Muscle layer of duodenum (tissue), 2 donors: Measurements from ENCODE around the gene RNF157.

Source experiments
- H3K27ac ChIP-seq: one replicate; pipeline ENCODE4 v1.7.0; 2013; ENCODE audit warnings: mild to moderate bottlenecking, low read length
- H3K27me3 ChIP-seq: one replicate; pipeline ENCODE4 v1.7.0; 2013; ENCODE audit warnings: low read depth, mild to moderate bottlenecking, control low read depth, low read length
- H3K36me3 ChIP-seq, 2 donors: one replicate each; pipeline ENCODE4 v1.7.0; 2013; ENCODE audit warnings: low read length in 2 of 2, control low read depth in 1 of 2, mild to moderate bottlenecking in 1 of 2; ENCODE audit not compliant: insufficient read depth in 2 of 2, control insufficient read depth in 1 of 2
- H3K4me1 ChIP-seq, 2 donors: one replicate each; pipeline ENCODE4 v1.7.0; 2013; ENCODE audit warnings: low read length in 2 of 2, mild to moderate bottlenecking in 2 of 2, control low read depth in 1 of 2, moderate library complexity in 1 of 2; ENCODE audit not compliant: insufficient read depth in 2 of 2, control insufficient read depth in 1 of 2
- H3K4me3 ChIP-seq, 2 donors: one replicate each; pipeline ENCODE4 v1.7.0; 2013; ENCODE audit warnings: low read length in 2 of 2, low read depth in 1 of 2, mild to moderate bottlenecking in 1 of 2
- H3K9me3 ChIP-seq, 2 donors: one replicate each; pipeline ENCODE4 v1.7.0; 2013; ENCODE audit warnings: low read length in 2 of 2, control low read depth in 1 of 2, mild to moderate bottlenecking in 1 of 2; ENCODE audit not compliant: control insufficient read depth in 1 of 2
- donor health status: healthy.

RNF157 gene

DNA sequence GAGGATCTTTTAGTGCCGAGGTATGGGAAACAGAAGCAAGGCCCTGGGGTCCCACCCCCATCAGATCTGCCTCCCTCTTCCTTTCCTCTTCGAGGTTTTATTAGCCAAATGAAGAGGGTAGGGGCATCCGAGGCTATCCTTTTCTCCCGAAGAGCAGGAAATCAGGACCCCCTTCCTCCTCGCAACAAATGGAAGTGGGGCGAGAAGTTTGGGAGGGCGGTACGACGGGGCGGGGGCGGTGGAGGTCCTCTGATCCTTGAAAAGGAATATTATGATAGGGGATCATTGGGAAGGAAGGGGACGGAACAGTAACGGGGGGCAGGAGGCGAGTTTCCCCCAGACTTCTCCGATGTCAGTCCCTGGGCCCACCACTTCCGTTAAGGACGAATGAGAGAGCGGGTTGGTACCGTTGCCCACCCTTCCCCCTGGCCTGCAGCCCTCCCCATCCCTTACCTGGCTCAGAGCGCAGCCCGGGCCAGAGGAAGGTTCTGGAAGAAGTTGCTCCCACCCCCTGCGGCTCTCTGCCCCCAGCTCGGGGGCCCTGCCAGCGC lies 99.6 kb downstream of the RNF157 start:
- Histone ChIP-seq H3K9me3 (no peaks in the 10 kb centered on the region), H3K36me3 (no peaks in the 10 kb centered on the region), H3K27me3 (peaks cover 31% of the 10 kb centered on the region), H3K4me1 (peaks cover 0 to 29% of the 10 kb centered on the region in 2 donors), H3K4me3 (peak overlapping the region in 1 of 2 donors; percentile 69), H3K27ac (no peak overlapping the region)

DNA sequence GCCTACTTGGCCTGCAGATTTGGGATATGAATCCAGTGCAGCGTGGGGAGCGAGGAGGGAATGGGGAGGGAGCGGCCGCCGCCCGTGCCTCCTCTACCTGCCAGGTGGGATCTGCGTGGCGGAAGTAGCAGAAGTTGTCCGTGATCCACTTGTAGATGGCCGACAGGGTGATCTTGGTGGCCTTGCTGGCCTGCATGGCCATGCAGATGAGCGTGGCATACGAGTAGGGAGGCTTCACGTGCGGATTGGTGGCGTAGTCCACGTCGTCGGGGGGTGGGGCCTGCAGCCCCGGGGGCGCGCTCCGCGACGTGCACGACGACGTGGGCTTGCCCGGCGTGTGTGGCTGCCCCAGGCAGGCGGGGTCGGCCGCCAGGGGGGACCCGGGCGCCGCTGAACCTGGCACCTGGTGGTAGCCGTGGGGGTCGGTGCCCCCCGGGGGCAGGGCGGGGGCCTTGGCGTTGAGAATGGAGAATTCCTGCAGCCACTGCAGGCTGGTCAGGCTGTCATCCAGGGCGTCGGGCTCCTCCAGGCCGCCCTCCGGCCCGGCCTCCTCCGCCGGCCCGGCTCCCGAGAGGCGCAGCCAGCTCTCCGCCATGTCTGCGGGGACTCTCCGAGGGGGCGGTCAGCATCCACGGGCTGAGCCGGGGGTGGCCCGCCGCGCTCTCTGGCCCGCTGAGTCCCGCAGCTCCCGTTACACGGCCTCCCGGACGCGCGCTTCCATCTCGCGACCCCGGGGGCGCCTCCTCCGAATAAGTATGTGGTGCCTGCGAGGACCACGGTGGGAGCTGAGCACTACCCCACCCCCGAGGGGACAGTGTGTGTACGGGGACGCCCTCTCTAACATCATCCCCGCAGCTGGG lies 100.3 kb downstream of the RNF157 start:
- Histone ChIP-seq H3K4me3 (peak overlapping the region in 1 of 2 donors; percentile 69), H3K27ac (no peak overlapping the region), H3K4me1 (peaks cover 0 to 29% of the 10 kb centered on the region in 2 donors), H3K27me3 (peaks cover 36% of the 10 kb centered on the region), H3K9me3 (no peaks in the 10 kb centered on the region), H3K36me3 (no peaks in the 10 kb centered on the region)

DNA sequence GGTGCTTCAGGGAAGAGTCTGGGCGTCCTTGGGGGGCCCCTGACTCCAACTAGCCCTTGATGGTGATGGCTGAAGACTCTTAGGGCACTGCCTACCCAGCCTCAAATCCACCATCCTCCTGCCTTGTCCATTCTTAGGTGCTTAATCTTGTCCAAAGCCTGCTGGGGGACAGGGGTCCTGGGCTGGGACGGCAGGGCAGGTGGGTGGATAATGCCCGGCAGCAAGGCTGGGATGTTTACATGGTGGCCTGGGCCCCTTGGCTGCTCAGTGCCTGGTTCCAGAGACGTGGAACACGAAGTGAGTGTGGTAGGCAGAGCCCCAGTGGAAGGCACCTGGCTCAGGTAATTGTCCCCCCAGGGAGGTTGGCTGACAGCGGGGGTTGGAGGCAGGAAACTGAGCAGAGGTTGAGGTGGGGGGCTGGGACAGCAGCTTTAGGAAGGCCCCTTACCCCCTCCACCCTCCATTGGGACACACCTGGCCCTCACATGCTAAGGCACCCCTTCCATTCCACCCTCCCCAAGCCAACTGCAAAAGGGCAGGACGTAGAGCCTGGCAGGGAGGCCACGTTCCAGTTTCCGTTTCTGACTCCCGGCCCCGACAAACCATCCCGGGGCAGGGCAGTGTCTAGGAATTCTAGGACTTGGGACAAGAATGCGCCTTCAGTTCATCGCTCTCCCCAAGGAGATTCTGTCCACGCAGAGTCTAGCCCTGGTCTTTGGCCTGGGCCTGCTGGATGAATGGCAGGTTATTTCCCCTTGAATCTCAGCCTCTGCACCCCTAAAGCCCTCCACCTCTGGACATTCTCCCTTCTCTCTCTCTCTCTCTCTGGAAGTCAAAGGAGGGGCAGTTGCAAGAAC lies 101.2 kb downstream of the RNF157 start:
- H3K4me3 ChIP-seq: no peak overlapping the region
- peaks cover 0 to 29% of the 10 kb centered on the region in 2 donors for H3K4me1 ChIP-seq
- H3K9me3 ChIP-seq: no peaks in the 10 kb centered on the region
- no peaks in the 10 kb centered on the region for H3K36me3 ChIP-seq
- peaks cover 37% of the 10 kb centered on the region for H3K27me3 ChIP-seq
- H3K27ac ChIP-seq: no peak overlapping the region

DNA sequence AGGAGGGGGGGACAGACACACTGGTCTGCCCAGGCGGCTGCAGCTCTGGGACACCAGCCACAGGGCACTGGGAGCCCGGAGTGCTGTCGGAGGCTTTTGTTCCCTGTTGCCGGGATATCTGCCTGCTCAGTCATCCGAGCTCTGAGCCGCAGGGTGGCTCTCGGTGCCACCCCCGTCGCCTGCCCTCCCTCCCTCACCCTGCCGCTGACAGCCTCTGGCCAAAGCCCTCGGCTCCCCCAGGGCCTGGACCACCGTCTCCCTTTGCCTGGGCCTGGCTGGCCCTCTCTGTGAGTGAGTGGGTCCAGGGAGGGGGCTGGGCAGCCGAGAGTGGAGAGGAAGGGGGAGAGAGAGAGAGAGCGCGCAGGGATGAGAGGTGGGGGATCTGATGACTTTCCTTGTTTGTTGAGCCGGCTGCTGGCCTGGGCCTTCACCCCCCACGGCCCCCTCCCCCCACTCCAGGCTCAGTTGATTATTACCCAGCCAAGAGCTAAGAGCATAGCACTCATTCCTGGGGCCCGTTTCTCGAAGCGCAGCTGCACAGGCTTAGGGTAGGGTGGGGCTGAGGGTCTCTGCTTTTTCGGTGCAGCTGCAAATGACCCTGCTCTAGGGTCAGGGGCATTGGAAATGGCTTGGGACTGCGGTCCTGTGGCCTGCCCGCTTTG lies 101.9 kb downstream of the RNF157 start:
- peaks cover 37% of the 10 kb centered on the region for H3K27me3 ChIP-seq
- H3K4me3 ChIP-seq: no peak overlapping the region
- no peak overlapping the region for H3K27ac ChIP-seq
- no peaks in the 10 kb centered on the region for H3K9me3 ChIP-seq
- H3K36me3 ChIP-seq: no peaks in the 10 kb centered on the region
- H3K4me1 ChIP-seq: peaks cover 0 to 29% of the 10 kb centered on the region in 2 donors

DNA sequence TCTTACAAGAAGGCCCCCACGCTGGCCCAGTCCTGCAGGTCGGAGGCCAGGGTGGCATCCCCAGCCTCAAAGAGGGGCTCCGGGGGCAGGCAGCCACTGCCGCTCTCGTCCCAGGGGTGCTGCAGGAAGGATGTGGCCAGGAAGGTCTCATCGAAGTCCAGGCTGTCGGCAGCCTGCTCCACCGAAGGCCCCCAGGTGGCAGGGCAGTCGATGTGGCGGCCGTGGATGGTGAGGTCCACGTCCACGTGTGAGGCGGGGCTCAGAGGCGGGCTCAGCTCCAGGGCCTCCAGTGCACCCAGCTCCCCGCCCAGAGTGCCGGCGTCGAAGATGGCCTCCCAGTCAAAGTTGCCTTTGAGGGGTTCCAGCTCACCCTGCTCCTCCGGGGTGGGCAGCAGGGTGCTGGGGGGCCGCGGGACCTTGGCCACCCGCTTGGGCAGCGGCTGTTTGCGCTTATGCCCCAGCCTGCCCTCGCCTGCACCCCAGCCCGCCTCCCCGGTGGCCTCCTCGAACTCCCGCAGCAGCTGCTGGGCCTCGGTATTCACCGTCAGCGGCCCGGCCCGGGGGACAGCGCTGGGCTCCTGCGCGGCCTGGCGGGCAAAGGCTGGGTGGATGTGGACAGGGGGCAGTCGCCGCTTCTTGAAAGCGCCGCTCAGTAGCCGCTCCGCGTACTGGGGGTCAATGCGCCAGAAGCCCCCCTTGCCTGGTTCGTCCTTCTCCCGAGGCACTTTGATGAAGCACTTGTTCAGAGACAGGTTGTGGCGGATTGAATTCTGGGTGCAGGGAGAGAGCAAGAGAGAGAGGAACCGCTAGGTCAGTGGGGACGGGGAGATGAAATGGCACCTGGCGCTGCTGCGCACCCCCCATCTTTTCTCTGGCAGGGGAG lies 102.7 kb downstream of the RNF157 start:
- Histone ChIP-seq H3K4me1 (peaks cover 0 to 29% of the 10 kb centered on the region in 2 donors), H3K36me3 (no peaks in the 10 kb centered on the region), H3K27me3 (peaks cover 37% of the 10 kb centered on the region), H3K9me3 (no peaks in the 10 kb centered on the region), H3K27ac (no peak overlapping the region), H3K4me3 (no peak overlapping the region)

DNA sequence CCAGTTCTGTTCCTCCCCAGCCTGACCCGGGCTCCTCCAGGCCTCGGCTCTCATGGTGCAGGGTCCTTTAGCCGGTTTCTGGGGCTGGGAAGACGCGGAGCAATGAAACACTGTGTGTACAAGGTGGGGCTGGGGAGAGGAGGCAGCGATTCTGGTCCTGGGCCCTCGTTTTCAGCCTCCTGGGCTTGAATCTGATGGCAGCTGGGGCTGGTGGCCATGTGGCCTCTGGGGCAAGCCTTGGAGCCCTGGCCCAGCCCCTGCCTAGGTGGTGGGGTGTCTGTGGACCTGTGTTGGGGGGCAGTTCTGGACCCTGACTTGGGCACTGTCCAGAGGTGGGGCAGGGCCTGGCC lies 103.3 kb downstream of the RNF157 start:
- no peak overlapping the region for H3K27ac ChIP-seq
- peaks cover 0 to 28% of the 10 kb centered on the region in 2 donors for H3K4me1 ChIP-seq
- no peaks in the 10 kb centered on the region for H3K36me3 ChIP-seq
- H3K9me3 ChIP-seq: no peaks in the 10 kb centered on the region
- no peak overlapping the region for H3K4me3 ChIP-seq
- H3K27me3 ChIP-seq: peaks cover 37% of the 10 kb centered on the region

DNA sequence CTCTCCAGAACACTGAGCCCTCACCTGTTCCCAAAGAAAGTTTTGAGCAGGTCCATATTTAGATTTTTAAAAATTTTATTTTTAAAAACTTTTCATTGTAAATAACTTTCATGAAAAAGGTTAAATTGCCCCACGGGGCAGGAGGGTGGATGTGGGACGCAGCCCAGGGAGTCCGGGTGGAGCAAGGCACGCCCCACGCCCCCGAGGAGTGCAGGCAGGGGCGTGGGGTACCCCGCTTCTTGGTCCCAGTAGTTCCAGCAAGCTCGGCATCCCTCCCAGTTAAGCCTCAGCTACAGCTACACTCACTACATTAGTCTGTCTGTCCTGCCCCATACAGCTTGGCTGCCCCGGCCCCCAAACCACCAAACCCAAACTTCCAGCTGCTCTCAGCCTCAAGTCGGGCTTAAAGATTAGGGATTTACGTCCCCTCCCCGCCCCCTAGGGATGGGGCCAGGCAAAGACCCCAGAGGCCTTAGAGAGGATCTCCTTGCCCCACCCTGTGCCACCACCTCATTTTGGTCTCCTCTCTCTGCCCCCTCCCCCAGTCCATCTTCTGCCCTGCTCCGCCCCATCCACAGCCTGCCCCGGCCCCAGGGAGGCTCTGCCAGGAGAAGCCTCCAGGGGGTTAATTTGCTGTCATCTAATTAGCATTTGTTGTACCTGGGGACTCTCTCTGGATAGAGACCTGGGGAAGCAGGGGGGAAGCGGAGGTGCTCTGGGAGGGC lies 103.9 kb downstream of the RNF157 start:
- Histone ChIP-seq H3K4me3 (no peak overlapping the region), H3K27ac (no peak overlapping the region), H3K9me3 (no peaks in the 10 kb centered on the region), H3K36me3 (no peaks in the 10 kb centered on the region), H3K27me3 (peaks cover 37% of the 10 kb centered on the region), H3K4me1 (peaks cover 0 to 23% of the 10 kb centered on the region in 2 donors)

DNA sequence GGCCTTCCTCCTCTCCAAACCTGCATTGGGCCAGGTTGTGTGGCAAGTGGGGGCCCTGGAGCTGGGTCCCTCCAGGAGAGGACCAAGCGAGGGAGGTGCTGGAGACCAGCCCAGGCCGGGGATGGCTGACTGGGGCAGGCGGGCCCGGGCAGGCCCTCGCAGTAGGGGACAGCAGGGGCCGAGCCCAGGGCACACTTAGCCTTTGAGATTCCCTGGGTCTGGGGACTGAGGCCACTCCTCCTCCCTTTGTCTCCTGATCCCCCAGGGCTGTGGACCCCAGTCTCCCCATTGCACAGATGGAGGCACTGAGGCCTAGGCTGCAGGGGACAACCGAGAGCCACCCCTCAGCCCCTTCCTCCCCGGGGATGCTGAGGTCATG lies 104.5 kb downstream of the RNF157 start:
- H3K27me3 ChIP-seq: peaks cover 36% of the 10 kb centered on the region
- no peak overlapping the region for H3K27ac ChIP-seq
- H3K36me3 ChIP-seq: no peaks in the 10 kb centered on the region
- H3K4me1 ChIP-seq: peaks cover 0 to 18% of the 10 kb centered on the region in 2 donors
- H3K9me3 ChIP-seq: no peaks in the 10 kb centered on the region
- H3K4me3 ChIP-seq: no peak overlapping the region

DNA sequence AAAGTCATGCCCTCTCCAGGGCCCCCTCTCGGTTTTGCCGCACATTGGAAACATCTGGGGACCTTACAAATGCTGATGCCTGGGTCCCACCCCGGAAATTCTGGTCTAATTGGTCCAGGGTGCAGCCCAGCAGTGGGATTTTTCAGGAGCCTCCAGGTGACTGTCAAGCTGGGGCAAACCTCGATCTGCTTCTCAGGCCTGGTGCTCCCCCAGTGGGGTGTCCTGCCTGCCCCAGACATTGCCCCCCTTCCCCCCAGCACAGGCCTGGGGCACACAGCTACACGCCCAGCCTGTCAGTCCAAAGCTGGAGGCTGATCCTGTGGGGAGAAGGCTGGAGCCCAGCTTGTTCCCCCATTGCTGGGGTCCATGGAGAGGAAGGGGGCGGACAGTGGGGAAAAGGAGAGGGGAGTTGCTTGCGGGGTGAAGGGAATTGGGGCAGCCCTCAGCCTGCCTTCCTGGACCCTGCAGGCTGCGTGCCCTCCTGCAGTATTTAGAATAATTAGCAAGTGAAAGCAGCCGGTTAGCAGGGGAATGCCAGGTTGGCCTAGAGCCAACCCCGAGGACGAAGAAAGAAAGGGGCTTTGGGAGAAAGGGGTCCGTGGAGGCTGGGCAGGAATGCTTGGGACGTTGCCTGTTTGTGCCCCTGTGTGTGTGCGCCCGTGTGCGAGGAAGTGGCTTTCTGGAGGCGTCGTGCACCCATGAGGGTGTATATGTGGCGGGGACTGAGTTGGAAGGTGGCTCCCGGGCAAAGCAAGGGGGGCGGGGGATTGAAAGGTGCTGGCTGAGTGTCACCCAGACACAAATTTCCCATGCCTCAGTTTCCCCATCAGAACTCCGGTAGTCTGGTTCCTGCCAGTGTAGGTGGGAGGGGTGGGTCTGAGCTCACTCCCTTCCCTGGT lies 105.1 kb downstream of the RNF157 start:
- Histone ChIP-seq H3K36me3 (no peaks in the 10 kb centered on the region), H3K4me1 (peaks cover 0 to 12% of the 10 kb centered on the region in 2 donors), H3K27ac (no peak overlapping the region), H3K27me3 (peaks cover 30% of the 10 kb centered on the region), H3K9me3 (no peaks in the 10 kb centered on the region), H3K4me3 (no peak overlapping the region)
